ENCODE measurements around the gene LIF. TPM values are rescaled to one million over a fixed set of nuclear protein-coding genes. Genes with fewer than 3 reads are reported as not detected.

The LIF gene
- total and polyA plus RNA-seq, 4 experiments from 2014 or later, result 0.26 to 0.58 TPM; not detected in 2

- peaks cover 27 to 44% (median 38%) of the 10 kb centered on the region in 4 donors for H3K4me1 Mint-ChIP-seq
- no peaks in the 10 kb centered on the region for H3K36me3 Mint-ChIP-seq
- intact Hi-C loops (cut with micrococcal nuclease), result loop anchor here (1.0 to 5.0 kb wide), 2 partner anchors 10 to 50 kb away; partner anchors contain the start of gene LIF
- ChIA-PET POLR2A (ENCODE audit: partially characterized antibody) (interaction anchor here (0.6 to 1.5 kb wide), 5 partner anchors 9 to 1513 kb away, joined by 3 to 5 read pairs (median 3); no protein-coding TSS in a partner anchor), CTCF (ENCODE audit: partially characterized antibody) (interaction anchor here (1.3 kb wide), 1 partner anchor 11 kb away, joined by 5 read pairs; no protein-coding TSS in a partner anchor)
- peaks cover 41% of the 10 kb centered on the region for H3K4me1 ChIP-seq (ENCODE audit: insufficient read depth, low read length)
- peak overlapping the region in 1 of 2 donors; percentile 7 for H3K4me3 ChIP-seq (ENCODE audit: low read length in 2 of 2)
- H3K27ac Mint-ChIP-seq, result peak overlapping the region; percentile 73 to 88 (median 87)
- no peaks in the 10 kb centered on the region for H3K27me3 Mint-ChIP-seq
- DNase-seq, result no peak
- H3K9me3 ChIP-seq (ENCODE audit: control insufficient read depth in 1 of 2, low read length in 2 of 2), result no peaks in the 10 kb centered on the region
- H3K9me3 Mint-ChIP-seq, result peaks cover 0 to 2% (median 0%) of the 10 kb centered on the region in 8 donors
- no peaks in the 10 kb centered on the region for H3K36me3 ChIP-seq (ENCODE audit: insufficient read depth, low read length)
- H3K27me3 ChIP-seq (ENCODE audit: insufficient read depth, low read length), result no peaks in the 10 kb centered on the region
- peak overlapping the region in 7 of 8 donors; percentile 59 to 86 (median 76) for H3K4me3 Mint-ChIP-seq
- H3K27ac ChIP-seq (ENCODE audit: low read depth, low read length), result peak overlapping the region; percentile 32
Observed at GRCh38 chr22:30196880-30197336, 49.7 kb downstream of the LIF start.

- Histone ChIP-seq H3K4me1 (ENCODE audit: insufficient read depth, low read length) (peaks cover 43% of the 10 kb centered on the region), H3K36me3 (ENCODE audit: insufficient read depth, low read length) (no peaks in the 10 kb centered on the region), H3K27ac (ENCODE audit: low read depth, low read length) (peak overlapping the region; percentile 32), H3K9me3 (ENCODE audit: control insufficient read depth in 1 of 2, low read length in 2 of 2) (no peaks in the 10 kb centered on the region), H3K27me3 (ENCODE audit: insufficient read depth, low read length) (no peaks in the 10 kb centered on the region), H3K4me3 (ENCODE audit: low read length in 2 of 2) (peak overlapping the region in 1 of 2 donors; percentile 7)
- DNase-seq, result peak; percentile 32 to 83 (median 54)
- ChIA-PET CTCF (ENCODE audit: partially characterized antibody) (interaction anchor here (1.3 to 1.6 kb wide), 2 partner anchors 11 to 36 kb away, joined by 3 to 5 read pairs; no protein-coding TSS in a partner anchor), POLR2A (ENCODE audit: partially characterized antibody) (interaction anchor here (0.6 to 1.5 kb wide), 6 partner anchors 10 to 1514 kb away, joined by 3 to 5 read pairs (median 3); no protein-coding TSS in a partner anchor)
- Mint-ChIP-seq H3K27me3 (no peaks in the 10 kb centered on the region), H3K36me3 (no peaks in the 10 kb centered on the region), H3K4me1 (peaks cover 28 to 48% (median 39%) of the 10 kb centered on the region in 4 donors), H3K27ac (peak overlapping the region; percentile 73 to 88 (median 87)), H3K9me3 (peaks cover 0 to 2% (median 0%) of the 10 kb centered on the region in 8 donors), H3K4me3 (peak overlapping the region in 7 of 8 donors; percentile 59 to 86 (median 76))
- intact Hi-C loops (cut with micrococcal nuclease), result loop anchor here (1.0 to 5.0 kb wide), 2 partner anchors 9 to 51 kb away; partner anchors contain the start of gene LIF
Observed at GRCh38 chr22:30196141-30196879, 50.2 kb downstream of the LIF start.

GRCh38 chr22:30195245-30196140, 51.1 kb downstream of the LIF start:
- H3K36me3 Mint-ChIP-seq, result no peaks in the 10 kb centered on the region
- intact Hi-C loops (cut with micrococcal nuclease), result loop anchor here (1.0 to 5.0 kb wide), 2 partner anchors 8 to 52 kb away; partner anchors contain the start of gene LIF
- H3K4me1 Mint-ChIP-seq, result peaks cover 32 to 56% (median 45%) of the 10 kb centered on the region in 4 donors
- ChIA-PET POLR2A (ENCODE audit: partially characterized antibody) (interaction anchor here (0.9 to 1.5 kb wide), 4 partner anchors 9 to 143 kb away, joined by 3 to 4 read pairs (median 3); no protein-coding TSS in a partner anchor), CTCF (ENCODE audit: partially characterized antibody) (interaction anchor here (0.8 to 1.6 kb wide), 2 partner anchors 19 to 35 kb away, joined by 3 read pairs; no protein-coding TSS in a partner anchor)
- Histone ChIP-seq H3K27ac (ENCODE audit: low read depth, low read length) (peak overlapping the region; percentile 32), H3K9me3 (ENCODE audit: control insufficient read depth in 1 of 2, low read length in 2 of 2) (no peaks in the 10 kb centered on the region), H3K4me1 (ENCODE audit: insufficient read depth, low read length) (peaks cover 51% of the 10 kb centered on the region), H3K27me3 (ENCODE audit: insufficient read depth, low read length) (no peaks in the 10 kb centered on the region), H3K36me3 (ENCODE audit: insufficient read depth, low read length) (no peaks in the 10 kb centered on the region), H3K4me3 (ENCODE audit: low read length in 2 of 2) (peak overlapping the region in 1 of 2 donors; percentile 7)
- no peaks in the 10 kb centered on the region for H3K27me3 Mint-ChIP-seq
- DNase-seq, result no peak
- H3K9me3 Mint-ChIP-seq, result peaks cover 0 to 2% (median 0%) of the 10 kb centered on the region in 8 donors
- H3K27ac Mint-ChIP-seq, result peak overlapping the region; percentile 73 to 88 (median 87)
- H3K4me3 Mint-ChIP-seq, result peak overlapping the region in 4 of 8 donors; percentile 70 to 86 (median 78)

GRCh38 chr22:30193031-30193775, 53.4 kb downstream of the LIF start:
- no peaks in the 10 kb centered on the region for H3K27me3 Mint-ChIP-seq
- H3K27ac ChIP-seq (ENCODE audit: low read depth, low read length), result no peak overlapping the region
- H3K36me3 Mint-ChIP-seq, result no peaks in the 10 kb centered on the region
- CTCF ChIA-PET (ENCODE audit: partially characterized antibody), result no interaction called here
- no peaks in the 10 kb centered on the region for H3K27me3 ChIP-seq (ENCODE audit: insufficient read depth, low read length)
- peaks cover 34 to 74% (median 55%) of the 10 kb centered on the region in 4 donors for H3K4me1 Mint-ChIP-seq
- POLR2A ChIA-PET (ENCODE audit: partially characterized antibody), result no interaction called here
- peak overlapping the region in 3 of 7 donors; percentile 1 to 82 (median 35) for H3K27ac Mint-ChIP-seq
- DNase-seq, result no peak
- H3K4me3 Mint-ChIP-seq, result no peak overlapping the region
- peaks cover 0 to 2% (median 0%) of the 10 kb centered on the region in 8 donors for H3K9me3 Mint-ChIP-seq
- H3K36me3 ChIP-seq (ENCODE audit: insufficient read depth, low read length), result no peaks in the 10 kb centered on the region
- H3K4me3 ChIP-seq (ENCODE audit: low read length in 2 of 2), result no peak overlapping the region
- H3K9me3 ChIP-seq (ENCODE audit: control insufficient read depth in 1 of 2, low read length in 2 of 2), result no peaks in the 10 kb centered on the region
- H3K4me1 ChIP-seq (ENCODE audit: insufficient read depth, low read length), result peaks cover 61% of the 10 kb centered on the region
- intact Hi-C loops (cut with micrococcal nuclease), result no loop called here

- Mint-ChIP-seq H3K27me3 (no peaks in the 10 kb centered on the region), H3K4me1 (peaks cover 38 to 80% (median 60%) of the 10 kb centered on the region in 4 donors), H3K4me3 (peak overlapping the region in 4 of 8 donors; percentile 5 to 33 (median 7)), H3K36me3 (no peaks in the 10 kb centered on the region), H3K9me3 (peaks cover 0 to 2% (median 0%) of the 10 kb centered on the region in 8 donors), H3K27ac (peak overlapping the region in 2 of 7 donors; percentile 28 to 86)
- H3K36me3 ChIP-seq (ENCODE audit: insufficient read depth, low read length), result no peaks in the 10 kb centered on the region
- no peak overlapping the region for H3K27ac ChIP-seq (ENCODE audit: low read depth, low read length)
- no peak overlapping the region for H3K4me3 ChIP-seq (ENCODE audit: low read length in 2 of 2)
- ChIA-PET CTCF (ENCODE audit: partially characterized antibody) (no interaction called here), POLR2A (ENCODE audit: partially characterized antibody) (interaction anchor here (1.9 kb wide), 1 partner anchor 29 kb away, joined by 9 read pairs; no protein-coding TSS in a partner anchor)
- H3K9me3 ChIP-seq (ENCODE audit: control insufficient read depth in 1 of 2, low read length in 2 of 2), result no peaks in the 10 kb centered on the region
- DNase-seq, result no peak
- intact Hi-C loops (cut with micrococcal nuclease), result no loop called here
- H3K27me3 ChIP-seq (ENCODE audit: insufficient read depth, low read length), result no peaks in the 10 kb centered on the region
- peaks cover 65% of the 10 kb centered on the region for H3K4me1 ChIP-seq (ENCODE audit: insufficient read depth, low read length)
Observed at GRCh38 chr22:30192427-30192826, 54.1 kb downstream of the LIF start.

- peak overlapping the region in 1 of 7 donors; percentile 70 for H3K27ac Mint-ChIP-seq
- no peaks in the 10 kb centered on the region for H3K36me3 Mint-ChIP-seq
- Histone ChIP-seq H3K27me3 (ENCODE audit: insufficient read depth, low read length) (no peaks in the 10 kb centered on the region), H3K27ac (ENCODE audit: low read depth, low read length) (no peak overlapping the region), H3K36me3 (ENCODE audit: insufficient read depth, low read length) (no peaks in the 10 kb centered on the region), H3K4me3 (ENCODE audit: low read length in 2 of 2) (no peak overlapping the region), H3K4me1 (ENCODE audit: insufficient read depth, low read length) (peaks cover 64% of the 10 kb centered on the region), H3K9me3 (ENCODE audit: control insufficient read depth in 1 of 2, low read length in 2 of 2) (no peaks in the 10 kb centered on the region)
- H3K27me3 Mint-ChIP-seq, result no peaks in the 10 kb centered on the region
- H3K9me3 Mint-ChIP-seq, result peaks cover 0 to 2% (median 0%) of the 10 kb centered on the region in 8 donors
- intact Hi-C loops (cut with micrococcal nuclease), result no loop called here
- H3K4me1 Mint-ChIP-seq, result peaks cover 35 to 80% (median 57%) of the 10 kb centered on the region in 4 donors
- H3K4me3 Mint-ChIP-seq, result no peak overlapping the region
- CTCF ChIA-PET (ENCODE audit: partially characterized antibody), result interaction anchor here (0.9 kb wide), 1 partner anchor 14 kb away, joined by 3 read pairs; no protein-coding TSS in a partner anchor
- POLR2A ChIA-PET (ENCODE audit: partially characterized antibody), result interaction anchor here (0.6 to 1.9 kb wide), 2 partner anchors 30 to 37 kb away, joined by 3 to 9 read pairs; no protein-coding TSS in a partner anchor
- no peak for DNase-seq
Observed at GRCh38 chr22:30191040-30191701, 55.4 kb downstream of the LIF start.

All from CD4-positive, alpha-beta memory T cell (primary cell).